DND-41 (cell line): ENCODE results near the gene SRCIN1.
"Not testable (repeated sequence)": the region's sequence is repeated elsewhere in the genome, so short reads cannot be mapped to it uniquely, and the experiment has no call there.

Experiments
- CTCF ChIP-seq: IDR thresholded peaks from 2 replicates; pipeline ENCODE4 v1.5.1; 2012; ENCODE audit warnings: borderline replicate concordance, low read length, moderate library complexity, mild to moderate bottlenecking; ENCODE audit not compliant: poor library complexity, severe bottlenecking; ENCODE audit errors: extremely low read depth
- EZH2 ChIP-seq: IDR thresholded peaks from 3 replicates; pipeline ENCODE4 v1.6.1; 2012; ENCODE audit warnings: borderline replicate concordance, low read depth, mild to moderate bottlenecking, moderate library complexity, low read length, inconsistent platforms; ENCODE audit not compliant: severe bottlenecking

GRCh38 chr17:38482700-38483043 lies 123.1 kb downstream of the SRCIN1 start:
- not testable (repeated sequence) for TF ChIP-seq CTCF, EZH2
